Thoracic aorta (tissue), 2 donors: ENCODE data around the gene PIP5K1C. TPM values are rescaled to one million over a fixed set of nuclear protein-coding genes. Genes with fewer than 3 reads are reported as not detected.

Experiments used
- ATAC-seq: fragments of 150-250 bp; one replicate; pipeline ENCODE4 v1.8.0; 2017; ENCODE audit warnings: low read depth; ENCODE audit not compliant: insufficient number of reproducible peaks, low FRiP score
- DNase-seq: peaks from one replicate; pipeline ENCODE4 v3.0.0-alpha.2; 2020; ENCODE audit warnings: low spot score
- H3K27ac ChIP-seq, 2 donors: fragments of 200-600 bp; sonication (generic); 1 replicate in 1 of 2; 2 replicates in 1 of 2; pipeline ENCODE4 v1.5.1; 2016; ENCODE audit warnings: mild to moderate bottlenecking in 2 of 2, moderate library complexity in 2 of 2
- H3K27me3 ChIP-seq: fragments of 200-600 bp; sonication (generic); replicated peaks from 2 replicates; pipeline ENCODE4 v1.6.0; 2016; ENCODE audit warnings: mild to moderate bottlenecking; ENCODE audit not compliant: insufficient read depth
- H3K36me3 ChIP-seq: fragments of 200-600 bp; sonication (generic); one replicate; pipeline ENCODE4 v1.5.1; 2016
- H3K4me1 ChIP-seq, 2 donors: fragments of 200-600 bp; sonication (generic); 1 replicate in 1 of 2; 2 replicates in 1 of 2; pipeline versions ENCODE4 v1.5.1 to v1.6.0; 2016; ENCODE audit warnings: low read depth in 2 of 2, mild to moderate bottlenecking in 1 of 2; ENCODE audit not compliant: control insufficient read depth in 1 of 2
- H3K4me3 ChIP-seq: fragments of 200-600 bp; sonication (generic); 2 replicates; pipeline ENCODE4 v1.5.1; 2016; ENCODE audit warnings: mild to moderate bottlenecking
- H3K9me3 ChIP-seq: fragments of 200-600 bp; sonication (generic); 2 replicates; pipeline ENCODE4 v1.5.1; 2016
- CTCF ChIP-seq: fragments of 200-600 bp; sonication (generic); IDR thresholded peaks from one replicate; pipeline ENCODE4 v1.5.1; 2019; ENCODE audit warnings: antibody characterized with exemption
- total RNA-seq, 2 donors: library from RNA; depleted of rRNA; stranded (reverse); fragments of >200 nt; gene quantifications; one replicate each; pipeline versions ENCODE4 v1.1.0 to v1.2.3, GENCODE V29; 2016

Gene PIP5K1C
- 10 to 100 TPM; 82.6 to 84.5 TPM for total RNA-seq

GRCh38 chr19:3700242-3701032 lies at the start of gene PIP5K1C:
TSS of gene PIP5K1C (minus strand) at chr19:3700468. CDS start at chr19:3700390, 78 bp downstream.
- DNase-seq (peak; percentile 41), ATAC-seq (peak; percentile 59)
- Histone ChIP-seq H3K36me3 (no peaks in the 10 kb centered on the region), H3K4me1 (peaks cover 10 to 25% of the 10 kb centered on the region in 2 donors), H3K4me3 (peak within 1 kb of the TSS; percentile 99), H3K27ac (peak within 1 kb of the TSS; percentile 90 to 93), H3K9me3 (no peaks in the 10 kb centered on the region), H3K27me3 (no peaks in the 10 kb centered on the region)
- peak; percentile 75 for TF ChIP-seq CTCF

- H3K4me1 ChIP-seq, result no peaks in the 10 kb centered on the region
- DNase-seq, result no peak
- H3K9me3 ChIP-seq, result no peaks in the 10 kb centered on the region
- no peak for TF ChIP-seq CTCF
- no peak overlapping the region for H3K27ac ChIP-seq
- H3K27me3 ChIP-seq, result no peaks in the 10 kb centered on the region
- peaks cover 17% of the 10 kb centered on the region for H3K36me3 ChIP-seq
- ATAC-seq, result no peak
- H3K4me3 ChIP-seq, result no peak overlapping the region
These were observed 48.7 kb upstream of the PIP5K1C start for GRCh38 chr19:3748965-3749364.

- Histone ChIP-seq H3K27me3 (no peaks in the 10 kb centered on the region), H3K9me3 (no peaks in the 10 kb centered on the region), H3K27ac (no peak overlapping the region), H3K36me3 (peaks cover 7% of the 10 kb centered on the region), H3K4me3 (no peak overlapping the region), H3K4me1 (no peaks in the 10 kb centered on the region)
- no peak for TF ChIP-seq CTCF
- DNase-seq (no peak), ATAC-seq (no peak)
These were observed 46.2 kb upstream of the PIP5K1C start for GRCh38 chr19:3746371-3747056.

- DNase-seq, result no peak
These were observed 45.2 kb upstream of the PIP5K1C start for GRCh38 chr19:3745363-3746045.

More at GRCh38 chr19:3745363-3746045, 45.2 kb upstream of the PIP5K1C start:
- no peak overlapping the region for H3K27ac ChIP-seq
- no peak for TF ChIP-seq CTCF
- H3K4me3 ChIP-seq, result no peak overlapping the region
- peaks cover 5% of the 10 kb centered on the region for H3K36me3 ChIP-seq
- no peaks in the 10 kb centered on the region for H3K9me3 ChIP-seq
- no peaks in the 10 kb centered on the region for H3K4me1 ChIP-seq
- ATAC-seq, result no peak
- no peaks in the 10 kb centered on the region for H3K27me3 ChIP-seq
